ENCODE data around the gene BANP.
"Not testable (repeated sequence)": the region's sequence is repeated elsewhere in the genome, so short reads cannot be mapped to it uniquely, and the experiment has no call there.

DNA sequence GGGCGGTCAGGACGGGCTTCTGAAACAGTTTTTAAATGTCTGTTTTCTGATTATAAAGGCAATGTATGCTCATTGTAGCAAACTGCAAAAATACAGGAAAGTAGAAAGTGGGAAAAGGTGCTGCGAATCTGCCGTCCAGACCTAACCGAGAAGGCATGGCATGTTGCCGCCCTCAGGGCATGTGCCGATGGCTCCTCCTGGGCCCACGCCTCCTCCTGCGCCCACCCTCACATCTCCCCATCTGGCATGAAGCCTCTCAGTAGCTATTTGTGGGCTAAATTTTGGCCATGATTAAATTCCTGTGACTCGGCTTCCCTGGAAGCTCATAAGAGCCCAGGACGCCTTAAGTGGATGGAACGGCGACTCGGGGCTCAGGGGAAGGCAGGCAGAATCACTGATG lies 148.7 kb downstream of the BANP start:
- TF ChIP-seq, protein P1, sequence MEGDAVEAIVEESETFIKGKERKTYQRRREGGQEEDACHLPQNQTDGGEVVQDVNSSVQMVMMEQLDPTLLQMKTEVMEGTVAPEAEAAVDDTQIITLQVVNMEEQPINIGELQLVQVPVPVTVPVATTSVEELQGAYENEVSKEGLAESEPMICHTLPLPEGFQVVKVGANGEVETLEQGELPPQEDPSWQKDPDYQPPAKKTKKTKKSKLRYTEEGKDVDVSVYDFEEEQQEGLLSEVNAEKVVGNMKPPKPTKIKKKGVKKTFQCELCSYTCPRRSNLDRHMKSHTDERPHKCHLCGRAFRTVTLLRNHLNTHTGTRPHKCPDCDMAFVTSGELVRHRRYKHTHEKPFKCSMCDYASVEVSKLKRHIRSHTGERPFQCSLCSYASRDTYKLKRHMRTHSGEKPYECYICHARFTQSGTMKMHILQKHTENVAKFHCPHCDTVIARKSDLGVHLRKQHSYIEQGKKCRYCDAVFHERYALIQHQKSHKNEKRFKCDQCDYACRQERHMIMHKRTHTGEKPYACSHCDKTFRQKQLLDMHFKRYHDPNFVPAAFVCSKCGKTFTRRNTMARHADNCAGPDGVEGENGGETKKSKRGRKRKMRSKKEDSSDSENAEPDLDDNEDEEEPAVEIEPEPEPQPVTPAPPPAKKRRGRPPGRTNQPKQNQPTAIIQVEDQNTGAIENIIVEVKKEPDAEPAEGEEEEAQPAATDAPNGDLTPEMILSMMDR (IDR thresholded peaks at IDR 0.05; ENCODE audit: low read length), result not testable (repeated sequence)
- not testable (repeated sequence) for TF ChIP-seq EZH2 (IDR thresholded peaks at IDR 0.05; ENCODE audit: borderline replicate concordance, low read length)

Measured in OCI-LY1 (cell line).